Left ventricle myocardium inferior (tissue), 1 donor: Measurements from ENCODE around the gene SCUBE2. TPM values are rescaled to one million over a fixed set of nuclear protein-coding genes. Genes with fewer than 3 reads are reported as not detected.
A peak's percentile ranks its signal among the peaks of the same experiment; 100 is the strongest.
"Not testable (repeated sequence)": the region's sequence is repeated elsewhere in the genome, so short reads cannot be mapped to it uniquely, and the experiment has no call there.

Source experiments
- DNase-seq: peaks from one replicate; pipeline ENCODE4 v3.0.0-alpha.2; 2020
- H3K27ac ChIP-seq: fragments of 200-600 bp; replicated peaks from 2 replicates; pipeline ENCODE4 v1.8.0; 2021
- H3K27me3 ChIP-seq: fragments of 200-600 bp; 2 replicates; pipeline ENCODE4 v1.8.0; 2021; ENCODE audit warnings: low read depth
- H3K36me3 ChIP-seq: fragments of 200-600 bp; 2 replicates; pipeline ENCODE4 v1.8.0; 2021
- H3K4me1 ChIP-seq: fragments of 200-600 bp; 2 replicates; pipeline ENCODE4 v1.8.0; 2021
- H3K4me3 ChIP-seq: fragments of 200-600 bp; 2 replicates; pipeline ENCODE4 v1.8.0; 2021; ENCODE audit warnings: mild to moderate bottlenecking, moderate library complexity
- H3K9me3 ChIP-seq: fragments of 200-600 bp; replicated peaks from 2 replicates; pipeline ENCODE4 v1.8.0; 2021
- CTCF ChIP-seq: fragments of 200-600 bp; IDR thresholded peaks from 2 replicates; pipeline ENCODE4 v1.8.0; 2021; ENCODE audit warnings: antibody characterized with exemption, mild to moderate bottlenecking, borderline replicate concordance
- intact Hi-C: fragments of 100-400 bp; cut with micrococcal nuclease; formaldehyde crosslinking; loops from one replicate; pipeline ENCODE4 v1.11.0; 2022
- total RNA-seq: library from RNA; stranded (reverse); fragmentation: NEBNext Ultra II Directional; extraction: Animal tissue kit (Norgen Biotek cat#: 25700); gene quantifications from one replicate; pipeline ENCODE4 v1.2.1, GENCODE V29; 2021
- donor health status: DM: no; HTN: yes; CAD: no; lungs with severe emphysema.

SCUBE2 gene
- total RNA-seq, 1 donor from 2014 or later = 1.8 TPM

GRCh38 chr11:9013373-9013772, 78.0 kb downstream of the SCUBE2 start:
- H3K9me3 ChIP-seq = peaks cover 9% of the 10 kb centered on the region
- TF ChIP-seq CTCF = no peak
- H3K4me3 ChIP-seq = no peak overlapping the region
- intact Hi-C loops = no loop called here
- H3K36me3 ChIP-seq = no peaks in the 10 kb centered on the region
- peaks cover 30% of the 10 kb centered on the region for H3K4me1 ChIP-seq
- H3K27ac ChIP-seq = no peak overlapping the region
- no peak for DNase-seq
- no peaks in the 10 kb centered on the region for H3K27me3 ChIP-seq

- H3K27me3 ChIP-seq, H3K27ac ChIP-seq, H3K9me3 ChIP-seq, H3K36me3 ChIP-seq, intact Hi-C loops, H3K4me3 ChIP-seq, H3K4me1 ChIP-seq, DNase-seq: not testable (repeated sequence)
Observed at GRCh38 chr11:9009538-9009937, 81.9 kb downstream of the SCUBE2 start.

GRCh38 chr11:9008661-9009060, 82.7 kb downstream of the SCUBE2 start:
- DNase-seq = no peak
- no peaks in the 10 kb centered on the region for H3K36me3 ChIP-seq
- intact Hi-C loops = no loop called here

GRCh38 chr11:9008011-9008550, 83.3 kb downstream of the SCUBE2 start:
- TF ChIP-seq CTCF = no peak
- H3K36me3 ChIP-seq = no peaks in the 10 kb centered on the region
- H3K27me3 ChIP-seq = peaks cover 7% of the 10 kb centered on the region
- no peak for DNase-seq
- H3K27ac ChIP-seq = no peak overlapping the region
- H3K4me3 ChIP-seq = no peak overlapping the region
- peaks cover 9% of the 10 kb centered on the region for H3K9me3 ChIP-seq
- intact Hi-C loops = no loop called here
- peaks cover 16% of the 10 kb centered on the region for H3K4me1 ChIP-seq

More at GRCh38 chr11:9008661-9009060, 82.7 kb downstream of the SCUBE2 start:
- Histone ChIP-seq H3K9me3 (peaks cover 9% of the 10 kb centered on the region), H3K4me1 (peaks cover 10% of the 10 kb centered on the region), H3K27me3 (peaks cover 1% of the 10 kb centered on the region), H3K27ac (no peak overlapping the region), H3K4me3 (no peak overlapping the region)
- TF ChIP-seq CTCF = no peak

- H3K9me3 ChIP-seq = peaks cover 7% of the 10 kb centered on the region
- intact Hi-C loops = no loop called here
- no peak for TF ChIP-seq CTCF
Observed at GRCh38 chr11:9005087-9005486, 86.3 kb downstream of the SCUBE2 start.

GRCh38 chr11:9004183-9004926, 87.0 kb downstream of the SCUBE2 start:
- TF ChIP-seq CTCF = no peak
- Histone ChIP-seq H3K27me3 (peaks cover 44% of the 10 kb centered on the region), H3K4me1 (peaks cover 20% of the 10 kb centered on the region), H3K9me3 (no peaks in the 10 kb centered on the region), H3K4me3 (peak overlapping the region; percentile 67), H3K27ac (no peak overlapping the region), H3K36me3 (no peaks in the 10 kb centered on the region)
- intact Hi-C loops = no loop called here
- no peak for DNase-seq

More at GRCh38 chr11:9005087-9005486, 86.3 kb downstream of the SCUBE2 start:
- Histone ChIP-seq H3K4me3 (no peak overlapping the region), H3K27ac (no peak overlapping the region), H3K36me3 (no peaks in the 10 kb centered on the region), H3K27me3 (peaks cover 37% of the 10 kb centered on the region), H3K4me1 (peaks cover 20% of the 10 kb centered on the region)
- no peak for DNase-seq
